Lower lobe of right lung (tissue), 2 donors: ENCODE results near the gene TUBB. TPM values are rescaled to one million over a fixed set of nuclear protein-coding genes. Genes with fewer than 3 reads are reported as not detected.

Experiments
- ATAC-seq, 2 donors: fragments of 200-7000 bp; cut with Tn5 transposase; one replicate each; pipeline ENCODE4 v1.9.1; 2020 to 2022; ENCODE audit warnings: mild to moderate bottlenecking in 2 of 2, moderate library complexity in 2 of 2
- DNase-seq: peaks from one replicate; pipeline ENCODE4 v3.0.0-alpha.2; 2020
- H3K27ac ChIP-seq: fragments of 200-600 bp; one replicate; pipeline ENCODE4 v1.8.0; 2022
- H3K27me3 ChIP-seq: fragments of 200-600 bp; one replicate; pipeline ENCODE4 v1.8.0; 2022; ENCODE audit warnings: low read depth
- H3K36me3 ChIP-seq: fragments of 200-600 bp; one replicate; pipeline ENCODE4 v1.8.0; 2022; ENCODE audit warnings: mild to moderate bottlenecking
- H3K4me1 ChIP-seq: fragments of 200-600 bp; one replicate; pipeline ENCODE4 v1.8.0; 2022
- H3K4me3 ChIP-seq: fragments of 200-600 bp; one replicate; pipeline ENCODE4 v1.8.0; 2022; ENCODE audit warnings: mild to moderate bottlenecking
- H3K9me3 ChIP-seq: fragments of 200-600 bp; one replicate; pipeline ENCODE4 v1.8.0; 2022
- intact Hi-C: fragments of 100-400 bp; cut with DNase I; formaldehyde crosslinking; loops from one replicate; pipeline ENCODE4 v1.11.0; 2022
- total RNA-seq: library from RNA; stranded (reverse); fragmentation: NEBNext Ultra II Directional; extraction: Animal tissue kit (Norgen Biotek cat#: 25700); gene quantifications from one replicate; pipeline ENCODE4 v1.2.1, GENCODE V29; 2021
- TF ChIP-seq, protein P1 (sequence below): fragments of 200-600 bp; IDR thresholded peaks from one replicate; pipeline ENCODE4 v1.8.0; 2022; ENCODE audit warnings: antibody characterized with exemption, mild to moderate bottlenecking
- donor health status: DM: no; HTN: yes; CAD: no; lungs with severe emphysema.

Gene TUBB
- total RNA-seq, 1 donor from 2014 or later: 292 TPM

DNA sequence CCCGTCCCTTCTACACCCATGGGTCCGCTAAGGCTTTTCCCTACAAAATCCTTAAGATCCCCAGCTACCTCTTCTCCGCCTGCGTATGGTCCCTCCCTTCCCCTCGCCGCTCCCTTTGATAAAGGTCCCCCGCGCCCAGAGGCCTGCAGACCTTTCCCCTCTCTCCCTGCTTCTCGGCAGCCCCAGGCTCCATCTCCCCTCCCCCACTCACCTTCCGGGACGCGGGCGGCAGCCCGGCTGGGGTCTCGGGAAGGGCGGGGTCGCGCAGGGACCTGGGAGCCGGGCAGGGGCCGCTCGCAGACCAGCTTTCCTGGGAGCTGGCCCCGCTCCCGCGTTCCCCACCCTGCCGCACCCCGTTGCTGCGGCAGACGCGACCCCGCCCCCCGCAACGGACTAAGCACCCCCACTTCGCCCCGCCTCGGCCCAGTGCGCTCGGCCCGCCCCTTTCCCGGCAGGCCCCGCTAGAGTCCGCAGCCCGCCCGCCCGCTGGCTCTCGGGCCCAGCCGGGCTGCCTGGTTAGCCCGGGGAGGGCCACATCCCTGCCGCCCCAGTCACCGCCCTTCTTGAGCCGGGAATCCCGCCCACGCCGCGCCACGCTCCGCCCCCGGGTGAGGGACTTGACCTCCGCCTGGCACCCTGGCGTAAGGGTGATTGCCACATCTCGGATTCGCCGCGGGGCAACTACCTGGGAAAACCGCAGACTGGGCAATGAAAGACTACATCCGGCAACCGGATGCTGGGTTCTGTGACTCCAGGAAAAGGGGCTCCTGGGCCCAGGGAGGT is 22.4 kb downstream of the TUBB start, which contains the start of gene FLOT1:
Gene FLOT1 (minus strand): TSS at position 372 of the 783 bp plus-strand sequence. CDS start 498 bp downstream, outside the sequence.
- no peaks in the 10 kb centered on the region for H3K9me3 ChIP-seq
- H3K36me3 ChIP-seq: peaks cover 39% of the 10 kb centered on the region
- H3K27ac ChIP-seq: peak within 1 kb of the TSS; percentile 94
- DNase-seq (peak; percentile 99), ATAC-seq (peak; percentile 92 to 96)
- intact Hi-C loops: no loop called here
- TF ChIP-seq, protein P1, sequence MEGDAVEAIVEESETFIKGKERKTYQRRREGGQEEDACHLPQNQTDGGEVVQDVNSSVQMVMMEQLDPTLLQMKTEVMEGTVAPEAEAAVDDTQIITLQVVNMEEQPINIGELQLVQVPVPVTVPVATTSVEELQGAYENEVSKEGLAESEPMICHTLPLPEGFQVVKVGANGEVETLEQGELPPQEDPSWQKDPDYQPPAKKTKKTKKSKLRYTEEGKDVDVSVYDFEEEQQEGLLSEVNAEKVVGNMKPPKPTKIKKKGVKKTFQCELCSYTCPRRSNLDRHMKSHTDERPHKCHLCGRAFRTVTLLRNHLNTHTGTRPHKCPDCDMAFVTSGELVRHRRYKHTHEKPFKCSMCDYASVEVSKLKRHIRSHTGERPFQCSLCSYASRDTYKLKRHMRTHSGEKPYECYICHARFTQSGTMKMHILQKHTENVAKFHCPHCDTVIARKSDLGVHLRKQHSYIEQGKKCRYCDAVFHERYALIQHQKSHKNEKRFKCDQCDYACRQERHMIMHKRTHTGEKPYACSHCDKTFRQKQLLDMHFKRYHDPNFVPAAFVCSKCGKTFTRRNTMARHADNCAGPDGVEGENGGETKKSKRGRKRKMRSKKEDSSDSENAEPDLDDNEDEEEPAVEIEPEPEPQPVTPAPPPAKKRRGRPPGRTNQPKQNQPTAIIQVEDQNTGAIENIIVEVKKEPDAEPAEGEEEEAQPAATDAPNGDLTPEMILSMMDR: no peak
- H3K27me3 ChIP-seq: no peaks in the 10 kb centered on the region
- H3K4me1 ChIP-seq: peaks cover 56% of the 10 kb centered on the region
- H3K4me3 ChIP-seq: peak within 1 kb of the TSS; percentile 95

DNA sequence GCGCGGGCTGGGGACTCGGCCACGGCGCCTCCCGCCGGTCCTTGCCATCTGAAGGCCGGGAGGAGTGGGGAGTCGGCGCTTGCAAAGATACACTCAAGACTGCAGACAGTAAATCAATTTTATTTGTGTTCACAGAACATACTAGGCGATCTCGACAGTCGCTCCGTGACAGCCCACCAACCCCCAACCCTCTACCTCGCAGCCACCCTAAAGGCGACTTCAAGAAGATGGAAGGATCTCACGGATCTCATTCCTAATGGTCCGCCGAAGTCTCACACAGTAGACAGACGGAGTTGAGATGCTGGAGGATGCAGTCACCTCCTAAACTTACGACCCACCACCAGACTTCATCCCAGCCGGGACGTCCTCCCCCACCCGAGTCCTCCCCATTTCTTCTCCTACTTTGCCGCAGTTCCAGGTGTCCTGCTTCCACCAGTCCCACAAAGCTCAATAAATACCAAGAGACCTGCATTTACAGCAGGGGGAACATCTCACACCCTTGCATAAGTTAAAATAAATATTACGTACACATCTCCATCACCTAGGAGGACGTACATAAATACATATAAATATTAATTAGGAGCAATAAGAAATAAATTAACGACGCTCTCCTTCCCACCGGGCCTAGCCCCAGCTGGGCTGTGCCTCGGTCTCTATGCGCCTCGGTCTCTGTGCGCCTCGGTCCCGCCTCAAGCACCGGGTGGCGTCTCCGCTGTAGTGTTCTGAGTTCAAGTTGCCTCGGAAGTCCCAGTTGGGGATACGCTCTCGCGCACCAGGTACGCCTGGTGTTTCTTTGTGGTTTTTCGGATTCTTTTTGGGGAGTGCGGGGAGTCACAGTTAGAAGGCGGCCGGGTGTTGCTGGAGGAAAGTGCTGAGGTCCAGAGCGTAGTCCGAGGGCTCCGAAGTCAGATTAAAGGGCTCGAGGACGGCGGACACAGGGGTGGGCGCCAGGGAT is 23.2 kb downstream of the TUBB start:
- peaks cover 30% of the 10 kb centered on the region for H3K36me3 ChIP-seq
- peak overlapping the region; percentile 94 for H3K27ac ChIP-seq
- intact Hi-C loops: no loop called here
- peak; percentile 51 for DNase-seq
- H3K27me3 ChIP-seq: no peaks in the 10 kb centered on the region
- TF ChIP-seq, protein P1: no peak
- no peaks in the 10 kb centered on the region for H3K9me3 ChIP-seq
- peak; percentile 3 to 25 for ATAC-seq
- H3K4me1 ChIP-seq: peaks cover 56% of the 10 kb centered on the region
- H3K4me3 ChIP-seq: peak overlapping the region; percentile 95

DNA sequence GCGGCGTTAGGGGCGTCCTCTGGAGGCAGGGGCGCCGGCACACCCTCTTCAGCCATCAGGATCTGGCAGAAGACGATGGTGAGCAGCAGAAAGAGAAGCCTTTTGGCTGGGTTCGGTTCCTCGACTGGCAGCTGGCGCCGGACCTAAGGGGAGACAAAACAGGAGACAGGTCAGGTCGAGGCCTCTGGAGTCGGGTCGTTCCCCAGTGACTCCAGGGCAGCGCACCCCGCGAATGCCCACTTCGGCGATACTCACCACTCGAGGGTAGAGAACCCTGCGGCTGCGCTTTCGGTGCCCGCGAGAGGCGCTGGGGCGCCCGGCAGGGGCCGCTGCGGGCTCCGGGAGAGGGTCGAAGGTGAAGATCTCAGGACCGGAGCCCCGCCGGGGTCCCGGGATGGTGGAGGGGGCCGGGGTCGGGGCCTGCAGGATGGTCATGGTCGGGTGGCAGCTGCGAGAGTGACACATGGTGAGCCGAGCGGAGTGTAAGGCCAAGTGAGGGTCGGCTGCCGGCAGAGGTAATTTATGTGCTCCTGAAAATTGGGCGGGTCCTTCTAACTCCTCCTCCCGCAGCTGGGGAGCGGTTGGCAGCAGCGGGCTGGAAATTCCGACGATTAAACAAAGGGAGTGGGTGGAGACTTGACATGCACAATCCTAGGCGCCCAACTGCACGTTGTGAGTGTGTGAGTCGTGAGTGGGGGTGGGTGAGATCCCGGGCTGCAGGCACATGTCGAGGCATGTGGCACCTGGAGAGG is 24.1 kb downstream of the TUBB start, which contains the start of gene IER3:
Gene IER3 (minus strand): TSS at position 494 of the 752 bp plus-strand sequence. CDS start 29 bp downstream, at position 465.
- H3K27ac ChIP-seq: peak within 1 kb of the TSS; percentile 94
- DNase-seq (peak; percentile 85), ATAC-seq (peak; percentile 55 to 64)
- no peaks in the 10 kb centered on the region for H3K9me3 ChIP-seq
- no peaks in the 10 kb centered on the region for H3K27me3 ChIP-seq
- peak within 1 kb of the TSS; percentile 95 for H3K4me3 ChIP-seq
- TF ChIP-seq, protein P1: peak; percentile 79
- intact Hi-C loops: no loop called here
- H3K36me3 ChIP-seq: peaks cover 21% of the 10 kb centered on the region
- H3K4me1 ChIP-seq: peaks cover 57% of the 10 kb centered on the region

DNA sequence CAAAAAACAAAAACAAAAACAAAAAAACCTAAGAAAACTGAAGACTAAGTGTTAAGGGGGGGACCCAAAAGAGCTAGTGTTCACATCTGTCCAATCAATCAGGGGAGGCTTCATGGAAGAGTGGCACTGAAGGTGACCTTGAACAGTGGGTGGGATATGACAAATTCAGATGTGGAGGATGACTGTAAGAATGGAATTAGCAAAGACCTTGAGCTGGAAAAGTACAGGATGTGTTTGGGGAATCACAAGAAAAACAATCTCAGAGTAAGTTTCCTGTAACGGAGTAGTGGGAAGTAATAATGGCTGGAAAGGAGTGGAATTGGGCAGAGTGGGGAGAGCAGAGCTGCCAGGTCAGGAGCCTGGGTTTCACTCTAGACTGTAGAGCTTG is 27.1 kb downstream of the TUBB start:
- intact Hi-C loops: no loop called here

More for the DNA sequence above, 27.1 kb downstream of the TUBB start:
- no peaks in the 10 kb centered on the region for H3K9me3 ChIP-seq
- no peak overlapping the region for H3K27ac ChIP-seq
- no peaks in the 10 kb centered on the region for H3K36me3 ChIP-seq
- TF ChIP-seq, protein P1: no peak
- H3K4me1 ChIP-seq: peaks cover 53% of the 10 kb centered on the region
- H3K4me3 ChIP-seq: no peak overlapping the region
- DNase-seq: no peak
- no peak for ATAC-seq
- no peaks in the 10 kb centered on the region for H3K27me3 ChIP-seq
